Measurements from ENCODE around the gene IFT88. TPM values are rescaled to one million over a fixed set of nuclear protein-coding genes. Genes with fewer than 3 reads are reported as not detected.
A peak's percentile ranks its signal among the peaks of the same experiment; 100 is the strongest.

IFT88 gene
- polyA plus RNA-seq, 10 donors = 11.7 to 20.6 (median 14.2) TPM

GRCh38 chr13:20714563-20715329, 147.8 kb downstream of the IFT88 start:
- peak; percentile 83 to 96 (median 92) for DNase-seq

- DNase-seq = peak in 1 of 3 donors; percentile 78
Measured at GRCh38 chr13:20715330-20715712, 148.4 kb downstream of the IFT88 start.

GRCh38 chr13:20716951-20717350, 150.0 kb downstream of the IFT88 start:
- DNase-seq = peak in 1 of 3 donors; percentile 44

- DNase-seq = peak in 1 of 3 donors; percentile 29
Measured at GRCh38 chr13:20717581-20718542, 150.9 kb downstream of the IFT88 start.

- DNase-seq = no peak
Measured at GRCh38 chr13:20718958-20719566, 152.1 kb downstream of the IFT88 start.

GRCh38 chr13:20719783-20720182, 152.8 kb downstream of the IFT88 start:
- no peak for DNase-seq

- no peak for DNase-seq
Measured at GRCh38 chr13:20720499-20720898, 153.5 kb downstream of the IFT88 start.

- DNase-seq = no peak
Measured at GRCh38 chr13:20721058-20721453, 154.1 kb downstream of the IFT88 start.

- peak in 1 of 3 donors; percentile 72 for DNase-seq
Measured at GRCh38 chr13:20721454-20722357, 154.7 kb downstream of the IFT88 start.

GRCh38 chr13:20727856-20728255, 160.9 kb downstream of the IFT88 start:
- no peak for DNase-seq

GRCh38 chr13:20728579-20729311, 161.8 kb downstream of the IFT88 start:
- peak in 2 of 3 donors; percentile 81 to 90 for DNase-seq

- DNase-seq = no peak
Measured at GRCh38 chr13:20729633-20730585, 163.0 kb downstream of the IFT88 start.

GRCh38 chr13:20738616-20739015, 171.7 kb downstream of the IFT88 start:
- DNase-seq = no peak

- DNase-seq = no peak
Measured at GRCh38 chr13:20740021-20740420, 173.1 kb downstream of the IFT88 start.

Other genes starting within 250 kb of the IFT88 start
- 10 to 100 TPM; 20.7 to 35.3 (median 27.9) TPM for gene CRYL1, start 41.3 kb upstream of the IFT88 start, polyA plus RNA-seq (ENCODE audit: insufficient read length in 10 of 10)
- gene IL17D, start 136.5 kb downstream of the IFT88 start, polyA plus RNA-seq (ENCODE audit: insufficient read length in 10 of 10) = 10 to 100 TPM; 21.9 to 47.8 (median 34.8) TPM
- 10 to 100 TPM; 10.5 to 14.6 (median 12.4) TPM for gene EEF1AKMT1, start 206.8 kb downstream of the IFT88 start, polyA plus RNA-seq (ENCODE audit: insufficient read length in 10 of 10)

Measured in muscle of back (tissue), 11 donors.